ENCODE results near the gene CALD1.
"Not testable (repeated sequence)": the region's sequence is repeated elsewhere in the genome, so short reads cannot be mapped to it uniquely, and the experiment has no call there.

DNA sequence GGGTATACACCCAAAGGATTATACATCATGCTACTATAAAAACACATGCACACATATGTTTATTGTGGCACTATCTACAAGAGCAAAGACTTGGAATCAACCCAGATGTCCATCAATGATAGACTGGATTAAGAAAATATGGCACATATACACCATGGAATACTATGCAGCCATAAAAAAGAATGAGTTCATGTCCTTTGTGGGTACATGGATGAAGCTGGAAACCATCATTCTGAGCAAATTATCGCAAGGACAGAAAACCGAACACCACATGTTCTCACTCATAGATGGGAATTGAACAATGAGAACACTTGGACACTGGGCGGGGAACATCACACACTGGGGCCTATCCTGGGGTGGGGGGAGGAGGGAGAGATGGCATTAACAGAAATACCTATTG lies 202.2 kb downstream of the CALD1 start:
- TF ChIP-seq EZH2 (IDR thresholded peaks at IDR 0.05; ENCODE audit: low read depth, unreplicated experiment); JUNB (IDR thresholded peaks at IDR 0.05; ENCODE audit: unreplicated experiment); POLR2AphosphoS5 (IDR thresholded peaks at IDR 0.05; ENCODE audit: low read depth): not testable (repeated sequence)
- TF ChIP-seq, protein P1, sequence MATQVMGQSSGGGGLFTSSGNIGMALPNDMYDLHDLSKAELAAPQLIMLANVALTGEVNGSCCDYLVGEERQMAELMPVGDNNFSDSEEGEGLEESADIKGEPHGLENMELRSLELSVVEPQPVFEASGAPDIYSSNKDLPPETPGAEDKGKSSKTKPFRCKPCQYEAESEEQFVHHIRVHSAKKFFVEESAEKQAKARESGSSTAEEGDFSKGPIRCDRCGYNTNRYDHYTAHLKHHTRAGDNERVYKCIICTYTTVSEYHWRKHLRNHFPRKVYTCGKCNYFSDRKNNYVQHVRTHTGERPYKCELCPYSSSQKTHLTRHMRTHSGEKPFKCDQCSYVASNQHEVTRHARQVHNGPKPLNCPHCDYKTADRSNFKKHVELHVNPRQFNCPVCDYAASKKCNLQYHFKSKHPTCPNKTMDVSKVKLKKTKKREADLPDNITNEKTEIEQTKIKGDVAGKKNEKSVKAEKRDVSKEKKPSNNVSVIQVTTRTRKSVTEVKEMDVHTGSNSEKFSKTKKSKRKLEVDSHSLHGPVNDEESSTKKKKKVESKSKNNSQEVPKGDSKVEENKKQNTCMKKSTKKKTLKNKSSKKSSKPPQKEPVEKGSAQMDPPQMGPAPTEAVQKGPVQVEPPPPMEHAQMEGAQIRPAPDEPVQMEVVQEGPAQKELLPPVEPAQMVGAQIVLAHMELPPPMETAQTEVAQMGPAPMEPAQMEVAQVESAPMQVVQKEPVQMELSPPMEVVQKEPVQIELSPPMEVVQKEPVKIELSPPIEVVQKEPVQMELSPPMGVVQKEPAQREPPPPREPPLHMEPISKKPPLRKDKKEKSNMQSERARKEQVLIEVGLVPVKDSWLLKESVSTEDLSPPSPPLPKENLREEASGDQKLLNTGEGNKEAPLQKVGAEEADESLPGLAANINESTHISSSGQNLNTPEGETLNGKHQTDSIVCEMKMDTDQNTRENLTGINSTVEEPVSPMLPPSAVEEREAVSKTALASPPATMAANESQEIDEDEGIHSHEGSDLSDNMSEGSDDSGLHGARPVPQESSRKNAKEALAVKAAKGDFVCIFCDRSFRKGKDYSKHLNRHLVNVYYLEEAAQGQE (IDR thresholded peaks at IDR 0.05; ENCODE audit: unreplicated experiment), result not testable (repeated sequence)
- TF ChIP-seq, protein P2, sequence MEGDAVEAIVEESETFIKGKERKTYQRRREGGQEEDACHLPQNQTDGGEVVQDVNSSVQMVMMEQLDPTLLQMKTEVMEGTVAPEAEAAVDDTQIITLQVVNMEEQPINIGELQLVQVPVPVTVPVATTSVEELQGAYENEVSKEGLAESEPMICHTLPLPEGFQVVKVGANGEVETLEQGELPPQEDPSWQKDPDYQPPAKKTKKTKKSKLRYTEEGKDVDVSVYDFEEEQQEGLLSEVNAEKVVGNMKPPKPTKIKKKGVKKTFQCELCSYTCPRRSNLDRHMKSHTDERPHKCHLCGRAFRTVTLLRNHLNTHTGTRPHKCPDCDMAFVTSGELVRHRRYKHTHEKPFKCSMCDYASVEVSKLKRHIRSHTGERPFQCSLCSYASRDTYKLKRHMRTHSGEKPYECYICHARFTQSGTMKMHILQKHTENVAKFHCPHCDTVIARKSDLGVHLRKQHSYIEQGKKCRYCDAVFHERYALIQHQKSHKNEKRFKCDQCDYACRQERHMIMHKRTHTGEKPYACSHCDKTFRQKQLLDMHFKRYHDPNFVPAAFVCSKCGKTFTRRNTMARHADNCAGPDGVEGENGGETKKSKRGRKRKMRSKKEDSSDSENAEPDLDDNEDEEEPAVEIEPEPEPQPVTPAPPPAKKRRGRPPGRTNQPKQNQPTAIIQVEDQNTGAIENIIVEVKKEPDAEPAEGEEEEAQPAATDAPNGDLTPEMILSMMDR (conservative IDR thresholded peaks at IDR 0.05; ENCODE audit: low read depth in 2 of 2), result not testable (repeated sequence)

Data from GM23338 (cell line).